SK-N-MC (cell line): ENCODE data around the gene SHB.

Source experiments
- EZH2 ChIP-seq: fragments of 200-600 bp; sonication (generic); IDR thresholded peaks from one replicate; pipeline ENCODE4 v1.6.1; 2017; ENCODE audit warnings: antibody characterized with exemption
- FOXP2 ChIP-seq: optimal IDR thresholded peaks from 2 replicates; pipeline ENCODE3; 2011; ENCODE audit warnings: mild to moderate bottlenecking, moderate library complexity; ENCODE audit not compliant: insufficient read depth; ENCODE audit errors: extremely low read length, control extremely low read depth

- TF ChIP-seq EZH2 (no peak), FOXP2 (no peak)
Measured at GRCh38 chr9:37953206-37953774, 115.7 kb downstream of the SHB start.
